T47D (cell line): Measurements from ENCODE around the gene SPDYE3.
"Not testable (repeated sequence)": the region's sequence is repeated elsewhere in the genome, so short reads cannot be mapped to it uniquely, and the experiment has no call there.

Experiments used
- DNase-seq, 2 experiments: peaks; one replicate each; pipeline versions ENCODE4 v3.0.0 to v3.0.0-alpha.2; 2011 to 2012; ENCODE audit warnings: low read depth in 1 of 2, low spot score in 1 of 2
- JUND ChIP-seq: IDR thresholded peaks from 2 replicates; pipeline ENCODE4 v1.6.1; 2012; ENCODE audit warnings: low read depth
- in situ Hi-C: cut with HindIII; loops from 2 replicates; pipeline ENCODE4 v1.10.0; 2016; ENCODE audit warnings: low sequenced_read_pairs, low pct_unique_long_range_greater_than_20kb

The SPDYE3 gene

GRCh38 chr7:100271716-100272537 is 35.6 kb upstream of the SPDYE3 start:
- peak; percentile 46 to 94 for DNase-seq
- in situ Hi-C loops: no loop called here
- TF ChIP-seq JUND: no peak

DNA sequence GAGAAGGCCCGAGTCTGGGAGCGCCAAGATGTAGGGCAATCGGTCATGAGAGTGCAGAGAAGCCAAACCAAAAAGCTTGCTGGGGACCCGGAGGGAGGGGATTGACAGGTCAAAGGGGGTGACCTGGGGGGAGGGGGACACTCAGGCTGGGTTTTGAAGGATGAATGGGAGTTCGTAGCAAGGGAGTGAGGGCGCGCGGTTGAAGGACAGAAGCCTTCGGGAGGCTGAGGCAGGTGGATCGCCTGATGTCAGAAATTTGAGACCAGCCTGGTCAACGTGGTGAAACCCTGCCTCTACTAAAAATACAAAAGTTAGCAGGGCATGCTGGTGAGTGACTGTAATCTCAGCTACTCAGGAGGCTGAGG is 35.0 kb upstream of the SPDYE3 start:
- in situ Hi-C loops, DNase-seq: not testable (repeated sequence)

DNA sequence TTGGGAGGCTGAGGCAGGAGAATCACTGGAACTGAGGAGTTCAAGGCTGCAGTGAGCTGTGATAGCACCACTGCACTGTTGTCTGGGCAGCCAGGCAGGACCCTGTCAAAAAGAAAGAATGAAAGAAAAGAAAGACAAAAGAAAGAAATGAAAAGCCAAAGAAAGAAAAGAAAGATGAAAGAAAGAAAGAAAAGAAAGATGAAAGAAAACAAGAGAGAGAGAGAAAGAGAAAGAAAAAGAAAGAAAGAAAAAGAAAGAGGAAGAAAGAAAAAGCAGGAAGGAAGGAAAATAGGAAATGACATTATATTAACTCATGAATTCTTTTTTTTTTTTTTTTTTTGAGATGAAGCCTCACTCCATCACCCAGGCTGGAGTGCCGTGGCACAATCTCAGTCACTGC is 32.4 kb upstream of the SPDYE3 start:
- DNase-seq: no peak
- in situ Hi-C loops: no loop called here
- no peak for TF ChIP-seq JUND

DNA sequence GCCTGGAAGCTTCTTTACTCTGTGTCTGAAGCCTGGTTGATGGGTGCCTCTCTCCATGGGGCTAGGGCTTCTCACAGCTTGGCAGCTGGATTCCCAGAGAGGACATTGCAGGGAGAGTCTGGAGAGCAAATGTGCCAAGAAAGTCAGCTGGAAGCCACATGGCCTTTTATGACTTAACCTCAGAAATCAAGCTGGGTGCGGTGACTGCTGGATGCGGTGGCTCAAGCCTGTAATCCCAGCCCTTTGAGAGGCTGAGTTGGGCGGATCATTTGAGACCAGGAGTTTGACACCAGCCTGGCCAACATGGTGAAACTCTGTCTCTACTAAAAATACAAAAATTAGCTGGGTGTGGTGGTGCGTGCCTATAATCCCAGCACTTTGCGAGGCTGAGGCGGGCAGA is 31.4 kb upstream of the SPDYE3 start:
- in situ Hi-C loops, DNase-seq: not testable (repeated sequence)

GRCh38 chr7:100282069-100282608 is 25.4 kb upstream of the SPDYE3 start:
- in situ Hi-C loops, DNase-seq: not testable (repeated sequence)

GRCh38 chr7:100283147-100283546 is 24.4 kb upstream of the SPDYE3 start:
- in situ Hi-C loops, DNase-seq: not testable (repeated sequence)

DNA sequence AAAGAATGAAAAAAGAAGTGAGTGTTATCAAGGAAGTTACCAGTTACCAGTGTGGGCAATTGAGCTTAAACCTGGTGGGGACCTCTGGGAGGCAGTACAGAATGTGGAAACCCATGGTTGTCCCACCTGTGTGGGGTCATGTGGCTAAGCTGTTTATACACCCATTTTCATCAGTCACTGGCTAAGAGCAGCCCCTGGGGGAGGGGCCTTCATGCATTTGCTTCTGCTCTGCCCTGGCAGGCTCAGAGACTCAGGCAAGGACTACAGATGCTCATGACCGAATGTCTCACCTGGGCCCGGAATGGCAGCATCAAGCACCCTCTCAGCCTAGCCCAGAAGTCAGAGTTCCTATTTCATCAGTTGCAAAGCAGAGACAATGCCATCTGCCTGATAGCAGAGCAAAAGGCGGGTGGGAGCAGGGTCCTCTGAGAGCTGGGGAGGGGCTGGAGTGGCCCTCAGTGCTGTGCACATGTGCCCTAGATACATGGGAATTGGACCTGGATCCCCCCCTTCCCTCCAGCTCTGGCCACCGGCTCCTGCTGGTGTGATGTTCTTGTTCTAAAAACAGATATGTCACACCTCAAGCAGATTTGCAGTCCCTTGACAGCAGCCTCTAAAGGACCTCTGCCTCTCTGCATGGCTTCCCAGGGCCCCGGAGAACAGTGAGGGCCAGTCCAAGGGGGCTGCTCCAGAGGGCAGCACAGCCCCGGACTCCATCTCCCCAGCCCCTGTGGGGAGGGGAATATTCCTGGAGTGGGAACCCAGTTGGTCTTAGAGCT is 20.1 kb upstream of the SPDYE3 start:
- DNase-seq, in situ Hi-C loops: not testable (repeated sequence)

DNA sequence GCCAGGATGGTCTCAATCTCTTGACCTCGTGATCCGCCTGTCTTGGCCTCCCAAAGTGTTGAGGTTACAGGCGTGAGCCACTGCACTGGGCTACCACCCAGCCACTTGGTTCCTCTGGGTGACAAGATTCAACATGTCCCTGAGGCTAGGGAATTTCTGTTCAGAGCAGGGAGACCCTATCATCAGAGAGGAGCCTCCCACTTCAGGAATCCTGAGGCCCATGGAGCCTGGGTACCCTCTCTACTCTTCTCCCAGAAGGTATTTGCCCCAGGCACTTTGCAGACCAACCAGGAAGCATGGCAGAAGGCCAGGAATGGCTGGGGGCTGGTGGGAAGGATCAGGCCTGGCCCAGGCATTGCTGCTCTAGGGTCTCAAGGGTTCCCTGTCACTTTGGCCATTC is 19.2 kb upstream of the SPDYE3 start:
- DNase-seq, in situ Hi-C loops: not testable (repeated sequence)

DNA sequence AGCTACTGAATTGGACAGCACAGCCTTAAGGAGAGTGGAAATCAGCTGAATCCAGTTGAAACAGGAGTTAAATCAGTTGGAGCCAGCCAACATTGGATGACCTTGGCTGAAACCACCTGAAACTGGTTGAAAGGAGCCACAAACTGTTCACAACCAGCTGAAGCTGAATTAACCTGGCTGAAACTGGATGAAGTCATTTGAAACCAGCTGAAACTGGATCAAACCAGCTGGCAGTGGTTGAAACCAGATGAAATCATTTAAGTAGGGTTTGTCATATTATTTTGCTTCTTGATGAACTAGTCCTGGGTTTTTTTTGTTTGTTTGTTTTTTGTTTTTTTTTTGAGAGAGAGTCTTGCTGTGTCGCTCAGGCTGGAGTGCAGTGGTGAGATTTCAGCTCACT is 15.3 kb upstream of the SPDYE3 start:
- in situ Hi-C loops: not testable (repeated sequence)

GRCh38 chr7:100295269-100295668 is 12.2 kb upstream of the SPDYE3 start:
- in situ Hi-C loops, DNase-seq: not testable (repeated sequence)

More for the DNA sequence above, 15.3 kb upstream of the SPDYE3 start:
- not testable (repeated sequence) for DNase-seq

GRCh38 chr7:100297852-100298631 is 9.5 kb upstream of the SPDYE3 start:
- DNase-seq, in situ Hi-C loops: not testable (repeated sequence)

DNA sequence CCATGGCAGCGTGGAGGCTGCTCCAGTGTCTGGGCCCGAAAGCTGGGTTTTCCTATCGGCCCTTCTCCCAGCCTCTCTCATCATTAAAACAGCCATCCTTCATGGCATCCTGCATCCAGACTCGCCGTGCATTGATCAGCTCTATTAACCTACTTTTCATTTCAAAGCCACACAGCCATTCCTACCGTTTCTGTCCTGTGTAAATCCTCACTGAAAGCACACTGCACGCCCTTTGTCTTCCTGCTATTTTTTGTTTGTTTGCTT is 8.9 kb upstream of the SPDYE3 start:
- DNase-seq, in situ Hi-C loops: not testable (repeated sequence)

DNA sequence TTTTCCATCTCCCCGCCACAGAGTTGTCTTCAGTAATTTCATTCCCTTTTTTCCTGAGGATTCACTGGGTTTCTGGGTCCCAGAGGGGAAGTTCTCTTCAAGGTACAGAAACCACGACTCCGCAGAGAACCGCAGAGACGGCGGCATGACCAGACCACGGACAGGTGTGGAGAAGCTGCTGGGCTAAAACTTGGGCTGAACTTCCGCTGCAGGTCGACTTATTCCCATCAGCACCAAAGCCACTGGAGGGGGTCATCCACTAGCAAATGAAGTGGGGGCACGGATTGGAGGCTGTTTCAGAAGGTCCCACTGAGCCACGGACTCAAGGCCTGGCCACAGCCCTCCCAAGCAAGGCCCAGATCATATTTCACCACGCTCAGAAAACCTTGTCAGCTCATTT is 3.0 kb upstream of the SPDYE3 start:
- DNase-seq: not testable (repeated sequence)

GRCh38 chr7:100318329-100318728 is 10.8 kb downstream of the SPDYE3 start:
- in situ Hi-C loops, DNase-seq: not testable (repeated sequence)

More for the DNA sequence above, 3.0 kb upstream of the SPDYE3 start:
- in situ Hi-C loops: not testable (repeated sequence)

- in situ Hi-C loops, DNase-seq: not testable (repeated sequence)
Observed at GRCh38 chr7:100321648-100322047, 14.1 kb downstream of the SPDYE3 start.

- in situ Hi-C loops, DNase-seq: not testable (repeated sequence)
Observed at GRCh38 chr7:100324194-100324593, 16.7 kb downstream of the SPDYE3 start.

DNA sequence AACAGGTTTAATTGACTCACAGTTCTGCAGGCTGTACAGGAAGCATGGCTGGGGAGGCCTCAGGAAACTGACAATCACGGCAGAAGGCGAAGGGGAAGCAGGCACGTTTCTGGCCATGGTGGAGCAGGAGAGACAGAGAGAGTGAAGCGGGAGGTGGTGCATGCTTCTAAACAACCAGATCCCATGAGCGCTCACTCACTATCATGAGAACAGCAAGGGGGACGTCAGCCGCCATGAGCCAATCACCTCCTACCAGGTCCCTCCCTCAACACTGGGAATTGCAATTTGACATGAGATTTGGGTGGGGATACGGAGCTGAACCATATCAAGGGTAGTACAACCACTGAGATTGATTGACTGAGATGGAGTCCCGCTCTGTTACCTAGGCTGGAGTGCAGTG is 18.2 kb downstream of the SPDYE3 start:
- in situ Hi-C loops: not testable (repeated sequence)

GRCh38 chr7:100326914-100327313 is 19.4 kb downstream of the SPDYE3 start:
- DNase-seq, in situ Hi-C loops: not testable (repeated sequence)

More for the DNA sequence above, 18.2 kb downstream of the SPDYE3 start:
- not testable (repeated sequence) for DNase-seq
